ENCODE measurements around the gene DEFB129.
"Not testable (repeated sequence)": the region's sequence is repeated elsewhere in the genome, so short reads cannot be mapped to it uniquely, and the experiment has no call there.

The DEFB129 gene, protein sequence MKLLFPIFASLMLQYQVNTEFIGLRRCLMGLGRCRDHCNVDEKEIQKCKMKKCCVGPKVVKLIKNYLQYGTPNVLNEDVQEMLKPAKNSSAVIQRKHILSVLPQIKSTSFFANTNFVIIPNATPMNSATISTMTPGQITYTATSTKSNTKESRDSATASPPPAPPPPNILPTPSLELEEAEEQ

DNA sequence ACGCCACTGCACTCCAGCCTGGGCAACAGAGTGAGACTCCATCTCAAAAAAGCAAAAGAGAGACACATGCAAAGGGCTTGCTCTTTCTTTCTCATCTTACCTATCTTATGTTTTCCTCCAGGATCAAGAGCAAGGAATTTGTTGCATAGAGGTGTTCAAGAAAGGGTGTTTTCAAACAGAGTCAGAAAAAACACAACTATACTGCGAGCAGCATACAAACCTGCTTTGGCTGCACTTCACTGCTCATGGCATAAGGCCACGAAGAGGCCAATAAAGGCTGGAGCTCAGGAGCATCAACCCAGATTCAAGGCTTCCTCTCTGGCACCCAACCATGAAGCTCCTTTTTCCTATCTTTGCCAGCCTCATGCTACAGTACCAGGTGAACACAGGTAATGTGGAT is at the start of gene DEFB129:
TSS of gene DEFB129 (plus strand) at position 301 of the 400 bp plus-strand sequence. CDS start at position 332, 31 bp downstream.
- no peak for DNase-seq

DNA sequence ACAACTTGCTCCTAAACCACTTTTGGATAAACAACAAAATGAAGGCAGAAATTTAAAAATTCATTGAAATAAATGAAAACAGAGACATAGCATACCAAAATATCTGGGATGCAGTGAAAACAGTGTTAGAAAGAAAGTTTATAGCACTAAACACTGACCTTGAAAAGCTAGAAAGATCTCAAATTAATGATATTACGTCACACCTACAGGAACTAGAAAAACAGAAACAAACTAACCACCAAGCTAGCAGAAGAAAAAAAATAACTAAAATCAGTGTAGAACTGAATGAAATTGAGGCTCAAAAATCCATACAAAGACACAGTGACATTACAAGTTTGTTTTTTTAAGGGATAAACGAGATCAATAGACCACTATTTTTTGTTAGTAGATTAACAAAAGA is 42.8 kb upstream of the DEFB129 start:
- no peak for DNase-seq

DNA sequence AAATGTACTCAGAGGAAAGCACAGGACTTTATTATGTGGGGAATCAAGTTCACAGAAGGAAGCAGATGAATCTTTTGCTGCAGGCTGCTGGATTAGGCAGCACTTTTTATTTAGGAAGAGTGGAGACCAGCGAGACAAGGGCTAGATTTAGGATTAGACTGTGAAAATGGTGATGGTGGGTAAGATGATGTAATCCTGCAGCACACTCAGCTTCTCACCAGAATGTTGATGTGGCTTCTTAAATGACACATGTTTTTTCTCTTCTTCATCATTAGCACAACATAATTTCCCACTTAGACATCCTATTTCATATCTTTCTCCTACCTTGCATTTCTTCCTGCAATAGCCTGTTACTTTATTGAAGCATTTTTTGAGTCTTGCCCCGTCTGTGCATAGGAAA is 39.3 kb upstream of the DEFB129 start:
- no peak for DNase-seq

DNA sequence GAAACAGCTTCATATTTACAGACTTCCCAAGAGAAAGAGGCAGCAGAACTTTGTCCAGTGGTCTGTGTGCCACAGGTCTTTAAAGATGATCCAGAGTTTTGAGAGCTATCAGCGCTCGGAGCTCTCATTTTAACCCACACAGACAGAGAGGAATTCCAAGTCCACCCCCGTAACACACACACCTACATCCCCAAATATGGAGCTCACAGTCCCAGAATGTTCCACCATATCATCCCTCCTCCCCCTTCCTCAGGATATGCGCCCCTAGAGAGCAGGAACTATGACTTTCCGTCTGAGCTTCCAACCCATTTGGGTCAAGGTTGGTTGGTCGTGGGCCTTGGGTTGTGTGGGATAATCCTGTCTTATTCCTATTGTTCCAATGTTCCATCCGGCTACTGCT is 37.4 kb upstream of the DEFB129 start, which contains the start of gene DEFB128:
TSS of gene DEFB128 (minus strand) at position 101 of the 400 bp plus-strand sequence. CDS start at position 13, 88 bp downstream.
- no peak for DNase-seq

DNA sequence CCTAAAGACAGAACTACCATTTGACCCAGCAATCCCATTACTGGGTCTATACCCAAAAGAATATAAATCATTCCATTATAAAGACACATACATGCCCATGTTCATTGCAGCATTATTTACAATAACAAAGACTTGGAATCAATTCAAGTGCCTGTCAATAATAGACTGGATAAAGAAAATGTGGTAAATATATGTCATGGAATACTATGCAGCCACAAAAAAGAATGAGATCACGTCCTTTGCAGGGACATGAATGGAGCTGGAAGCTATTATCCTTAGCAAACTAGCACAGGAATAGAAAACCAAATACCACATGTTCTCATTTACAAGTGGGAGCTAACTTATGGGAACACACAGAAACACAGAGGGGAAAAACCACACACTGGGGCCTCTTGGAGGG is 28.8 kb upstream of the DEFB129 start:
- DNase-seq = no peak

DNA sequence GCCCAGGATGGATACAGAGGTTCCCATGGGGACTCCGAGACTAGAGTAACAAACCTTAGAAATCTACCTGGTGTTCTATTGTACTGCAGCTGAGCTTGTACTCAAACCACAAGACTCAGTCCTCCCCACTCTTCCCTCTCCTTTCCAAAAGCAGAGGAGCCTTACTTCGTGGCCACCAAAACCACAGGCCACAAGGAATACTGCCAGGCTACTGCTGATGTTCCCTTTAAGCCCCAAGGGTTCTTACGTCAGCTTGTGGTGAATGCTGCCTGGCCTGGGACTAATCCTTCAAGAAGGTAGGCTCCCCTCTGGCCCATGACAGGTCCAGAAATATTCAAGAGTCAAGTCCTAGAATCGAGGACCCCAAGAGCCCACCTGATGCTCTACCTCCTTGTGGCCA is 27.1 kb upstream of the DEFB129 start:
- no peak for DNase-seq

DNA sequence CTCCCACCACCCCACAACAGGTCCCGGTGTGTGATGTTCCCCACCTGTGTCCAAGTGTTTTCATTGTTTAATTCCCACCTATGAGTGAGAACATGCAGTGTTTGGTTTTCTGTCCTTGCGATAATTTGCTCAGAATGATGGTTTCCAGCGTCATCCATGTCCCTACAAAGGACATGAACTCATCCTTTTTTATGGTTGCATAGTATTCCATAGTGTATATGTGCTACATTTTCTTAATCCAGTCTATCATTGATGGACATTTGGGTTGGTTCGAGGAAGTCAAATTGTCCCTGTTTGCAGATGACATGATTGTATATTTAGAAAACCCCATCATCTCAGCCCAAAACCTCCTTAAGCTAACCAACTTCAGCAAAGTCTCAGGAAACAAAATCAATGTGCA is 23.4 kb upstream of the DEFB129 start:
- not testable (repeated sequence) for DNase-seq

DNA sequence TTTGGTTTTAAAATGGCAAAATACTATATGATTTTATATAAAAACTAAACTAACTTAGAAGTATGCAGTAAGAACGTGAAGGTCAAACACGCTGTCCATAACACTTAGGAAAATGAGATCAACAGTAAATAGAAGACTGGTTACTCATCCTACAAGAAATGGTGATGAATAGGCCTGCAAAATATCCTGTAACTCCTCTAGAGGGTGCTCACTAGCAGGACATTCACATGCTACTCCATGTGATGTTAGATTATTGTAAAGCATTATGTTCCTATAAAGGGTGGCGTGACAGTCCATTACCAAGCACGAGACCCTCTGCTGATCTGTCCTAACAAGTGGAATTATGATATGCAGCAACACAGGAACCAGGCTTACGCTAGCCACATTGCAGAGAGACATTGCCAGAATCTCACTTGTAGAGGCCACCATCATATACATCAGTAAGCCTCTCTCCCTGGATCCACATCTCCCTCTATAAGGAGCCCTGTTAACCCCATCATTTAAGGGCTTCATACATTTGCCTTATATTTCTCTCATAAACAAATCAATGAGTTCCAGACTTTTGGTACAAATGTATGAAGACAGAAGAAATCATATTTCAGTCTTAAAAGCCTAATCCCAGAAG is 18.0 kb upstream of the DEFB129 start:
- no peak for DNase-seq

DNA sequence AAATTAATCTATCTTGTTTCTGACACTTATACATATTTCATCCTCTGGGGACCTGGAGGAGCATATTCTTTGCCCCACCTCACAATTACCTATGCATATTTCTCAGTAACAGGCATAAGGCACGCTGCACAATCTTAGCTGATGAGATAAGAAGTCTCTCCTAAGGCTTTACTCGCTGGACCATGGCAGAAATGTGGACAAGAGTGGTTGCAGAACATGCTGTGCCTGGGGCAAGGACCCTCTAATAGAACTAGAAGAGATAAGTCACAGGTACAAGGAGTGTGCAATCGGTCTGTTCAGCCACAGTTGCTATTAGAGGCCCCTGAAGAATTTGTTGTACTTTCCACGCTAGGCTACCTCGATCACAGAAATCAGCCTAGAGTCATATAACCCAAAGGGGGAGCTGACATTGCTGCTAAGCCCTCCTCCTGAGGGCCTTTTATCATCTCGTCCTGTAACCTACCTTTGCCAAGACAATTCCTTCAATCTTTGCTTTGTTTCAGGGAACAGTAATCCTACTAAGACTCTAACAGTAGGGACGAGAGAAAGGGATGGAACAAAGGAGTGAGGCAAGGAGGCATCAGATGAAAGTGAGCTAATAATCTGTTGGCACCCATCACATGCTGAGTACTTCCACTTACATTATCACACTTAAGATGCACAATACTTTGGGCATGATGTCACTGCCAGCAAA is 16.1 kb upstream of the DEFB129 start:
- DNase-seq = no peak

DNA sequence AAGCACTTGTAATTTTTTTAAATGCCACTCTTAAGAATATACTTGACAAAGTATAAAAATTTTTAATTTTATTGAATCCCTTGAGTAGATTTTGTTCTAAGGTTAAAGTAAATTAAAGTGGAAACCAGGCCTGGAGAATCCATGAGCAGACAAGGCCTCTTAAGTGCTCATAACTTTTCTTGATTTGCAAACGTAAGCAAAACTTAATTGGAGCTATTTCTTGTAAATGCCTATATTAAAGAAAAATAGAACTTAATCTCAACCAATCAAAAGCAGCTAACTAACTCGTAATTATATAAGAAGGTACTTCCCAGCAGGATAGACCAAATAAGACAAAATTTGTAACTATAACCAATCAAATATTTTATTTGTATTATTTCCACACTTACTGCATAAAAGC is 12.7 kb upstream of the DEFB129 start:
- DNase-seq = no peak

DNA sequence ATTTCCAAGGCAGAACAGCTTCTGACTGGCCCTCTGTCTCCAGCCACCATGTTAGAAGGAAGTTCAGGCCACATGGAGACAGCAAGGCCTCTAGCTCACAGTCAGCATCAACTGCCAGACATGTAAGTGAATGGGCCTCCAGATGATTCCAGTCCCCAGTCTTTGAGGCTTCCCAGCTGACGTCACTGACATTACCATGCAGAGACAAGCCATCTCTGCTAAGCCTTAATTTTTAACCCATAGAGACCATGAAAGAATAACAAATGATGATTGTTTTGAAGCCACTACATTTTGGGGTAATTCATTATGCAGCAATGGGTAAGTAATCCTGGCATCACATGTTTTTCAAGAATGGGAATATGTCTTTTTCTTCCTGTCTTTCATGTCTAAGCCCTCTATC is 11.3 kb upstream of the DEFB129 start:
- no peak for DNase-seq

DNA sequence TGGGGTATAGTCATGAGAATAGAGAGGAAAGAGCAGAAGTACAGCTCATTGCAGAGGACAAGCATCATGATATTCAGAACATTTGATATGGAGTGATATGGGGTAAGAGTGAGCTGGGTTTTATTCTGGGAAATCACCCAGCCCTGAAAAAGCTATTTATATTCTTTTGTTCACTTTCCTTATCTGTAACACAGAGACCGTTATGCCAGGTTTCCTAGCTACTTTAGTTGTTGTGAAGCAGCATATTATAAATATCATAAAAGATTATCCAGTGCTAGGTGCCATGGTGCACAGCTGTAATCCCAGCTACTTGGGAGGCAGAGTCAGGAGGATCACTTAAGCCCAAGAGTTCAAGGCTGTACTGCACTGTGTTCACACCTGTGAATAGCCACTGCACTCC is 9.8 kb upstream of the DEFB129 start:
- DNase-seq = no peak

DNA sequence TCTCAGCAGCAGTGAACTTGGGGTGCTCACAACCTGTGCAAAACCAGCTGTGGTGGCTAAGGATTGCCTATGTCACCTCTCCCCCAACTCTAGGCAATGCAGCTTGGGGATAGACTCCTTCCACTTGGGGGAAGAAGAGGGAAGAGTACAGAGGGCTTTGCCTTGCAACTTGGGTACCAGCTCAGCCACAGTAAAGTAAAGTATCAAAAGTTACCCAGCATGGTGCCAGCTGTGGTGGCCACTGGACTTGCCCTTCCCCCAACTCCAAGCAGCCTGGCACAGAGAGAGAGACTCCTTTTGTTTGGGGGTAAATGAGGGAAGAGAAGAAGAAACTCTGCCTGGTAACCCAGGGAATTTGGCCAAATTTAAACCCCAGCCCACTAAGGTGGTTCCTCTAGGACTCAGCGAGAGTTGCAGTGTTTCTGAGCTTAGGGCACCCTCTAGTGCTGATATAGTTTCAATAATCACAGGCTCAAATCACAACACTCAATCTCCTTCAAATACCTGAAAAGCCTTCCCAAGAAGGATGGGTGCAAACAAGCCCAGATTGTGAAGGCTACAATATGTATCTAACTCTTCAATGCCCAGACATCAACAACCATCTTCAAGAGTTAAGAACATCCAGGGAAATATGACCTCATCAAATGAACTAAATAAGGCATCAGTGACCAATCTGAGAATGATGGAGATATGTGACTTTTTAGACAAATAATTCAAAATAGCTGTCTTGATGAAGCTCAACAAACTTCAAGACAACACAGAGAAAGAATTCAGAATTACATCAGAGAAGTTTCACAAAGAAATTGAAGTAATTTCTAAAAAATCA is 7.6 kb upstream of the DEFB129 start:
- no peak for DNase-seq

DNA sequence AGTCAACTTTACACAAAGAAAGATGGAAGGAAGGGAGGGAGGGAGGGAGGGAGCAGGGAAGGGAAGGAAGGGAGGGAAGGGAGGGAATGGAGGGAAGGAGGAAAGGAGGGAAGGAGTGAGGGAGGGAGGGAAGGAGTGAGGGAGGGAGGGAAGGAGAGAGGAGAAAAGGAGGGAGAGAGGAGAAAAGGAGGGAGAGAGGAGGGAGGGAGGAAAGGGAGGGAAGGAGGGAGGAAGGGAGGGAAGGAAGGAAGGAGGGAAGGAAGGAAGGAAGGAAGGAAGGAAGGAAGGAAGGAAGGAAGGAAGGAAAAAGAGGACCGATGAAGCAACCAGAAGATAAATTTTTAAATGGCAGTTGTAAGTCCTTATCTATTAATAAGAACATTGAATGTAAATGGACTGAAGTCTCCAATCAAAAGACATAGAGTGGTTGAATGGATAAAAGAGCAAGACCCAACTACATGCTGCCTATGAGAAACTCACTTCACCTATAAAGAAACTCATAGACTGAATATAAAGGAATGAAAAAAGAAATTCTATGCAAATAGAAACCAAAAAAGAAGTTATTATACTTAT is 5.7 kb upstream of the DEFB129 start:
- no peak for DNase-seq

DNA sequence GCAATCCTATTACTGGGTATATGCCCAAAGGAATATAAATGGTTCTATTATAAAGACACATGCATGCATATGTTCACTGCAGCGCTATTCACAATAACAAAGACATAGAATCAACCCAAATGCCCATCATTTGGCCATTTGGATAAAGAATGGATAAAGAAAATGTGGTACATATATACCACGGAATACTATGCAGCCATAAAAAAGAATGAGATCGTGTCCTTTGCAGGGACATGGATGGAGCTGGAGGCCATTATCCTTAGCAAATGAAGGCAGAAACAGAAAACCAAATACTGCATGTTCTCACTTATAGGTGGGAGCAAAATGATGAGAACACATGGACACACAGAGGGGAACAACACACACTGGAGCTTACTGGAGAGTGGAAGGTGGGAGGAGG is 1.2 kb upstream of the DEFB129 start:
- not testable (repeated sequence) for DNase-seq

DNA sequence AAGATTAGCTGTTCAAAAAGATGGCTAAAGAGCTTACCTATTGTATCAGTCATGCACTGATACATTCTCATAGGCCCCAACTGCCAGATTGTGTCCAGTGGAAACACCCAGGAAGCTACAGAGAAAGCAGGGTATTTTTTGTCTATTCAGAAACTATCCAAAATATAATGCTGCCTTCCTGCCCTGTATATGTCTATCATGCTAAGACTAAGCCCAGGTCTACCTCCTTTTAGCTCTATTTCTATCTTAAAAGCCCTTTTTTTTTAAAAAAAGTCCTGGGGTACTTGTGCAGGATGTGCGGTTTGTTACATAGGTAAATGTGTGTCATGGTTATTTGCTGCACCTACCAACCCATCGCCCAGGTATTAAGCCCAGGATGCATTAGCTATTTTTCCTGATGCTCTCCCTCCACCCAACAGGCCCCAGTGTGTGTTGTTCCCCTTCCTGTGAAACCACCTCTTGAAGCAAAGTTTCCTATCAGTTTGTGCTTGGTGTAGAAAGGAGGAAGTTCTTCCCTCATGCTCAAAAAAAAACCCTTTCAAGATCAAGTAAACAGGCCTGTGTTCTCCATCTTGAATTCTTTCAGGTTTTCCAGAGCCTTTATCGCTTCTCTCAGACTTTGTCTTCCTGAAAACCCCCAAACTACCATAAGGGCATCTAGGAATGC is 514 bp downstream of the DEFB129 start:
- DNase-seq = no peak

DNA sequence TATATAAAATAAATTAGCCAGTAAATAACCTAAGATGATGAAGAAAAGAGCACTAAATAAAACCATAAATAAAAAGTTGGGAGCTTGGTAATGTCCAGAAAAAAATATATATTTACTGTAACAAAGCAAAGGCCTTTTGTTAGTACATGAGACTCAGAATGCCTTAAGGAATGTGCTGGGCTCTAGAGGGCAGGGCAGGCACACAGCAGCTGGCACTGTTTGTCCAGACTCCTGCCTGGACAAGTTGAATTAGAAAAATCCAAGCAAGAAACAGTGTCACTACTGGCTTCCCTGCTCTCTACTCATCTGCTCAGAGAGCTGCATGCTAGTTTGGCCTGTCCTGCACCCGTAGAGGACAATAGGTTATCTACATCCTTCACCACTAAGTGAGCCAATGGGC is 8.8 kb downstream of the DEFB129 start:
- no peak for DNase-seq

DNA sequence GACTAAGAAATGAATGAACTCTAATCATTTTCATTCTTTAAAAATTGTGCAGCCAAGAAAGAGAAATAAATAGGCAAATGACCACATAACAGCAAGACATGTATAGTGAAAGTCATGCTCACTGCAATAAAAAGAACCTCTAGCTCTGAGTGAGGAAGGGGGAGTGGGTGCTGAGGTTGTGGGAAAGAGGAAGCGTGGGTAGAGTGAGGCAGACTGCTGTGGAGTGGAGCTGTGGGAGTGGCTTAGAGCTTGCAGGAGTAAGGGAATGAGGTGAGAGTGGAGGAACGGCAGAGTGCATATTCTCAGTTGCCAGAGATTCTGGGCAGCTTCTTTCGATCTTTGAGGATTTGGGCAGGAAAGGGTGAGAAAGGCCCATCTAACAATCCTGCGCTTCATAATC is 10.4 kb downstream of the DEFB129 start:
- peak; percentile 34 for DNase-seq

DNA sequence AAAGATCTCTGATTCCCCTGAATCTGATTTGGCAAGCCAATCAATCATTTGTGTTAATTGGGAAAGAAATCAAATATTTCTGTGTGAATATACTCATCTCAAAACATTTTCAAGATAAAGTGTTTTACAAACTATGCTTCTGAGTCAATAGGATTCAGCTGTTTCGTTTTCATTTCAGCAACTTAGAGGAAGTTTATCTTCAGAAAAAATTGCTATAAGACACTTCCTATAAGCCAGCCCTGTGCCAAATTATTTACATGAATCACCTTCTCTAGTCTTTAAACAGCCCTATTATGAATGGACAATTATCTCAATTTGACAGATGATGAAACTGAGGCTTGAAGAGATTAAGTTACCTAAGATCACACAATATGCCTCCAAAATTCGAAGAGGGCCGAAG is 10.9 kb downstream of the DEFB129 start:
- DNase-seq = no peak

DNA sequence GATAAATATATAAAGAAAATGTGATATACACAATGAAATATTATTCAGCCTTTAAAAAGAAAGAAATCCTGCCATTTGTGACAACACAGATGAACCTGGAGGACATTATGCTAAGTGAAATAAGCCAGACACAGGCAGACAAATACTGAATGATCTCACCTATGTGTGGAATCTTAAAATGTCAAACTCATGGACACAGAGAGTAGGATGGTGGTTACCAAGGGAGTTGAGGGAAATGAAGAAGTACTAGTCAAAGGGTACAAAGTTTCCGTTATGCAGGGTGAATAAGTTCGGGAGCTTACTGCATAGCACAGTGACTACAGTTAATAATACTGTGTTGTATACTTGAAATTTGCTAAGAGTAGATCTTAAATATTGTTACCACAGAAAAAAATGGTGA is 15.8 kb downstream of the DEFB129 start:
- no peak for DNase-seq

DNA sequence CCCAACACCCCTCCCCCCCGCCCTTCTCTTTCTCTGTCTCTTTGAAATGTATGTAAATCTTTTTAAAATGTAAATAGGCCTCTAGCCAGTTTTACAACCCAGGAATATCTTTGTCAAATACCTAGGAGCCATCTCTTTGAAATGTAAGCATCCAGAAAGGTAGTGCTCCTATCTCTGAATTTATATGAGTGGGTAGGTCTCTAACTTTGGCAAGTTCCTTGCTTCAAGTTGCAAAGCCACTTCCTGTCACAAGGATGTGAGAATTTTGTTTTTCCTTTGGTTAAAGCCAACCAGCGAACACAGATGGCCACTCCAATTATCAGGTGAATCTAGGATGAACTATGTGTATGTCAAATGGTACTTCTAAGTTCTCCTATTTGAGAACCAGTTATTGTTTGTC is 24.3 kb downstream of the DEFB129 start:
- DNase-seq = no peak

DNA sequence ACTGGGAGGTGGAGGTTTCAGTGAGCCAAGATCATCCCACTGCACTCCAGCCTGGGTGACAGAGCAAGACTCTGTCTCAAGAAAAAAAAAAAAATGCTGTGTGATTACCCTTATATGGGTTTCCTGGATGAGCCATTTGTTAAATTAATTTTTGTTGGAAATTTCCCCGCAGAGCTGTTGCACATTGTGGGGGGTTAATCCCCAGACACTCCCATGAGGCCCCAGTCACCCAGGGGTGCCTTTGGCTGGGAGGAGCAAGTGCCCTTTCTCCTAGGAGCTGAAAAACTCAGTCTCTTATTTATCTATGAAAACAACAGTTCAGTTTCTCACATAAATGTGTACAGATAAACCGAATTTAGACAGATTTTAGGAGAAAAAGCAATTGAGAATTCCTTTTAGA is 25.7 kb downstream of the DEFB129 start:
- no peak for DNase-seq

DNA sequence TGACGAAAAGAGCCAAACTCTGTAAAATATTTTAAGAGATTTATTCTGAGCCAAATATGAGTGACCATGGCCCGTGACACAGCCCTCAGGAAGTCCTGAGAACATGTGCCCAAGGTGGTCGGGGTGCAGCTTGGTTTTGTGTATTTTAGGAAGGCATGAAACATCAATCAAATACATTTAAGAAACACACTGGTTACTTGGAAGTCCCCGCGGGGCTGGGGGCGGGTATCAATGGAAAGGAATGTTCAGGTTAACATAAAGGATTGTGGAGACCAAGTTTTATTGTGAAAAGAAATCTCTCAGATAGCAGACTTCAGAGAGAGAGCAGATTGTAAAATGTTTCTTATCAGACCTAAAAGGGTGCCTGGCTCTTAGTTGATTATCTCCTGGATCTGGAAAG is 26.4 kb downstream of the DEFB129 start:
- DNase-seq = not testable (repeated sequence)
